ENCODE measurements around the gene MCF2. TPM values are rescaled to one million over a fixed set of nuclear protein-coding genes. Genes with fewer than 3 reads are reported as not detected.

Gene MCF2
- total and polyA plus RNA-seq, 2 experiments from 2014 or later: 1.1 to 1.4 TPM

DNA sequence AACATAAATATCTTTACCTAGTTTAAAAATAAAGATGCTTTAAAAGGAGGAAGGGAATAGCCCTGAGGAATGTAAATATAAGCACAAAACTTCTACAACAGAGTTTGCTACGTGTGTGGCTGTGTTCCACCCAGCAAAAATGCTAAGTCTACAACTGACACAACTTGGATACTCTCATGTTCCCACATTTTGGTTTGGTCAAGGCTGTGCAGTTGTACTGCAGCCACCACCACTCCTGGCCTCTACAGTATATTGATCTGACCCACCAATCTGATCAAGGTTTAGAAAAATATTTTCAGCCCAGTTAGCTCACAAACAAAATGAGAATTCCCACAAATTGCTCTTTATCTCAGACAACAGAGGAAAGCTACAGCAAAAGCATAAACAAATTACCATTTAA lies 165.3 kb downstream of the MCF2 start (continued):
- TF ChIP-seq, protein P1, sequence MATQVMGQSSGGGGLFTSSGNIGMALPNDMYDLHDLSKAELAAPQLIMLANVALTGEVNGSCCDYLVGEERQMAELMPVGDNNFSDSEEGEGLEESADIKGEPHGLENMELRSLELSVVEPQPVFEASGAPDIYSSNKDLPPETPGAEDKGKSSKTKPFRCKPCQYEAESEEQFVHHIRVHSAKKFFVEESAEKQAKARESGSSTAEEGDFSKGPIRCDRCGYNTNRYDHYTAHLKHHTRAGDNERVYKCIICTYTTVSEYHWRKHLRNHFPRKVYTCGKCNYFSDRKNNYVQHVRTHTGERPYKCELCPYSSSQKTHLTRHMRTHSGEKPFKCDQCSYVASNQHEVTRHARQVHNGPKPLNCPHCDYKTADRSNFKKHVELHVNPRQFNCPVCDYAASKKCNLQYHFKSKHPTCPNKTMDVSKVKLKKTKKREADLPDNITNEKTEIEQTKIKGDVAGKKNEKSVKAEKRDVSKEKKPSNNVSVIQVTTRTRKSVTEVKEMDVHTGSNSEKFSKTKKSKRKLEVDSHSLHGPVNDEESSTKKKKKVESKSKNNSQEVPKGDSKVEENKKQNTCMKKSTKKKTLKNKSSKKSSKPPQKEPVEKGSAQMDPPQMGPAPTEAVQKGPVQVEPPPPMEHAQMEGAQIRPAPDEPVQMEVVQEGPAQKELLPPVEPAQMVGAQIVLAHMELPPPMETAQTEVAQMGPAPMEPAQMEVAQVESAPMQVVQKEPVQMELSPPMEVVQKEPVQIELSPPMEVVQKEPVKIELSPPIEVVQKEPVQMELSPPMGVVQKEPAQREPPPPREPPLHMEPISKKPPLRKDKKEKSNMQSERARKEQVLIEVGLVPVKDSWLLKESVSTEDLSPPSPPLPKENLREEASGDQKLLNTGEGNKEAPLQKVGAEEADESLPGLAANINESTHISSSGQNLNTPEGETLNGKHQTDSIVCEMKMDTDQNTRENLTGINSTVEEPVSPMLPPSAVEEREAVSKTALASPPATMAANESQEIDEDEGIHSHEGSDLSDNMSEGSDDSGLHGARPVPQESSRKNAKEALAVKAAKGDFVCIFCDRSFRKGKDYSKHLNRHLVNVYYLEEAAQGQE (IDR thresholded peaks at IDR 0.05; ENCODE audit: unreplicated experiment): no peak
- TF ChIP-seq NANOG (IDR thresholded peaks at IDR 0.05; ENCODE audit: borderline replicate concordance): no peak
- no peak for TF ChIP-seq POLR2AphosphoS5 (IDR thresholded peaks at IDR 0.05; ENCODE audit: low read depth)
- no peak for TF ChIP-seq EZH2phosphoT487 (IDR thresholded peaks at IDR 0.05; ENCODE audit: unreplicated experiment)
- no peak for TF ChIP-seq CREB1 (CRISPR knock-in tag; IDR thresholded peaks at IDR 0.05; ENCODE audit: low read depth)
- no peak for TF ChIP-seq JUNB (IDR thresholded peaks at IDR 0.05; ENCODE audit: unreplicated experiment)
- TF ChIP-seq CTCF (conservative IDR thresholded peaks at IDR 0.05; ENCODE audit: low read depth in 2 of 2): no peak
- no peak for TF ChIP-seq ZNF331 (CRISPR knock-in tag; IDR thresholded peaks at IDR 0.05; ENCODE audit: low read depth)
- no peak for TF ChIP-seq STAT1 (IDR thresholded peaks at IDR 0.05; ENCODE audit: unreplicated experiment)
- TF ChIP-seq ETS1 (IDR thresholded peaks at IDR 0.05): no peak

DNA sequence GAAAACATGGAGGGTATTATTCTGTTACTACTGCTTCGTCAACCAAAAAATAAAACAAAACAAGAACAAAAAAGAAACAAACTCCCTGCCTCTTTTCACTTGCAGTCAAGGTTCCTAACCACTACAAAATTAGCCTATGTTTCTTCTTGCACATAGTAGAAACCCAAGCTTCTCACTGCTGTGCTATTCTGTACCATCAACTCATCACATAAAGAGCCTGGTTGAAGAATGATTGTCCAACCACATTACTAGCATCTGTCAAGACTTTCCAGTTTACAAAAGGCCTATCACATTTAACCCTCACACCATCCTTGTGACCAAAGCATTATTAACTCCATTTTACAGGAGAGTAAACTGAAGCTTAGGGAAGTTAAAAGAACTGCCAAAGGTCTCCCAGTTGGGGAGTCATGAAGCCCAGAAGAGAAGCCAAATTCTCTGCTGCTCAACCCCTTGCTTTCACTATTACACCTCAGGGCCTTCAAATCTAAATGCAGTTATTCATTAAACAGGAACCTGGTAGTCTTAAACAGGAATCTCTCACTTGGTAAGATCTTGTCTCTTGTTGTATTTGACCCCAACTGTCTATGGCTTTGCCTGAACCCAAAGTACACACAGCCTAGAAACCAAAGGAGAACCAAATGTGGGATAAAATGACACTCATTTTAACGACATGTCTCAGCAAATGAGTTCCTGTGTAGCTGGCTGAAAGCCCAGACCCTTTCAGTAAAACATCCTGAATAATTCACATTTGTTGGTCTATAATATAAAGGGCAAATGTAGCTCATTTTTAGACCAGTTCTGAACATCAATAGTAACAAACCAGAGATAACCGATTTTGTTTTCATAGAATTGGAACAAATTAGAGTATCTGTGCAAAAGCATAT lies 168.8 kb downstream of the MCF2 start:
- Mint-ChIP-seq H3K27me3 (ENCODE audit: insufficient read depth, low read depth, poor library complexity) (no peaks in the 10 kb centered on the region), H3K4me1 (no peaks in the 10 kb centered on the region), H3K9me3 (no peaks in the 10 kb centered on the region), H3K27ac (no peak overlapping the region), H3K36me3 (ENCODE audit: low read depth) (no peaks in the 10 kb centered on the region), H3K4me3 (no peak overlapping the region)
- no peaks in the 10 kb centered on the region for H4K20me1 ChIP-seq (replicated peaks; ENCODE audit: insufficient read depth)
- no peaks in the 10 kb centered on the region for H3K9me2 ChIP-seq (ENCODE audit: insufficient read depth)
- DNase-seq (ENCODE audit: low spot score): no peak
- no peak for ATAC-seq
- H2AFZ ChIP-seq: no peak overlapping the region
- no peaks in the 10 kb centered on the region for H3K4me1 ChIP-seq (ENCODE audit: insufficient read depth)
- H3F3A ChIP-seq (replicated peaks; ENCODE audit: low read depth): no peaks in the 10 kb centered on the region
- H3K36me3 ChIP-seq (ENCODE audit: insufficient read depth): no peaks in the 10 kb centered on the region
- no peak overlapping the region for H3K4me2 ChIP-seq
- TF ChIP-seq EZH2phosphoT487 (IDR thresholded peaks at IDR 0.05; ENCODE audit: unreplicated experiment): no peak
- H3K79me2 ChIP-seq (replicated peaks; ENCODE audit: insufficient read depth): no peaks in the 10 kb centered on the region
- H3K27me3 ChIP-seq (ENCODE audit: insufficient read depth): no peaks in the 10 kb centered on the region
- H3K27ac ChIP-seq (ENCODE audit: low read depth): no peak overlapping the region
- no peak overlapping the region for H3K4me3 ChIP-seq
